ENCODE data around the gene CAMK2D. TPM values are rescaled to one million over a fixed set of nuclear protein-coding genes. Genes with fewer than 3 reads are reported as not detected.

Gene CAMK2D
- total RNA-seq, 1 donor from 2014 or later: 46.1 TPM

GRCh38 chr4:113627321-113627720 lies 134.2 kb downstream of the CAMK2D start:
- Histone ChIP-seq H3K9me3 (no peaks in the 10 kb centered on the region), H3K4me1 (no peaks in the 10 kb centered on the region), H3K36me3 (no peaks in the 10 kb centered on the region), H3K27ac (no peak overlapping the region), H3K4me3 (no peak overlapping the region), H3K27me3 (no peaks in the 10 kb centered on the region)
- intact Hi-C loops (cut with DNase I): no loop called here
- ATAC-seq (no peak), DNase-seq (no peak)
- TF ChIP-seq CTCF (IDR thresholded peaks at IDR 0.05): no peak

GRCh38 chr4:113625902-113626301 lies 135.6 kb downstream of the CAMK2D start:
- intact Hi-C loops (cut with DNase I): no loop called here
- DNase-seq (no peak), ATAC-seq (no peak)
- H3K27ac ChIP-seq: no peak overlapping the region
- no peaks in the 10 kb centered on the region for H3K36me3 ChIP-seq
- no peaks in the 10 kb centered on the region for H3K27me3 ChIP-seq
- no peak overlapping the region for H3K4me3 ChIP-seq
- no peaks in the 10 kb centered on the region for H3K9me3 ChIP-seq
- TF ChIP-seq CTCF (IDR thresholded peaks at IDR 0.05): no peak
- H3K4me1 ChIP-seq: no peaks in the 10 kb centered on the region

GRCh38 chr4:113623274-113623894 lies 138.2 kb downstream of the CAMK2D start:
- no peak for ATAC-seq
- Histone ChIP-seq H3K9me3 (no peaks in the 10 kb centered on the region), H3K4me3 (no peak overlapping the region), H3K27ac (no peak overlapping the region), H3K4me1 (peaks cover 2% of the 10 kb centered on the region), H3K27me3 (no peaks in the 10 kb centered on the region), H3K36me3 (no peaks in the 10 kb centered on the region)
- no peak for DNase-seq
- intact Hi-C loops (cut with DNase I): no loop called here
- TF ChIP-seq CTCF (IDR thresholded peaks at IDR 0.05): no peak

- no peaks in the 10 kb centered on the region for H3K9me3 ChIP-seq
- no peaks in the 10 kb centered on the region for H3K36me3 ChIP-seq
- no peak for TF ChIP-seq CTCF (IDR thresholded peaks at IDR 0.05)
- H3K27me3 ChIP-seq: no peaks in the 10 kb centered on the region
- no peak overlapping the region for H3K27ac ChIP-seq
- ATAC-seq (no peak), DNase-seq (no peak)
- intact Hi-C loops (cut with DNase I): no loop called here
- no peak overlapping the region for H3K4me3 ChIP-seq
- H3K4me1 ChIP-seq: peaks cover 11% of the 10 kb centered on the region
Measured at GRCh38 chr4:113621633-113622032, 139.9 kb downstream of the CAMK2D start.

- H3K36me3 ChIP-seq: no peaks in the 10 kb centered on the region
- no peaks in the 10 kb centered on the region for H3K27me3 ChIP-seq
- ATAC-seq (no peak), DNase-seq (no peak)
- TF ChIP-seq CTCF (IDR thresholded peaks at IDR 0.05): no peak
- H3K4me3 ChIP-seq: no peak overlapping the region
- peaks cover 16% of the 10 kb centered on the region for H3K4me1 ChIP-seq
- H3K27ac ChIP-seq: no peak overlapping the region
- H3K9me3 ChIP-seq: no peaks in the 10 kb centered on the region
- intact Hi-C loops (cut with DNase I): no loop called here
Measured at GRCh38 chr4:113620032-113620431, 141.5 kb downstream of the CAMK2D start.

- H3K36me3 ChIP-seq: no peaks in the 10 kb centered on the region
- intact Hi-C loops (cut with DNase I): no loop called here
- ATAC-seq (no peak), DNase-seq (no peak)
- no peak overlapping the region for H3K27ac ChIP-seq
- H3K9me3 ChIP-seq: no peaks in the 10 kb centered on the region
- TF ChIP-seq CTCF (IDR thresholded peaks at IDR 0.05): no peak
- no peak overlapping the region for H3K4me3 ChIP-seq
- H3K4me1 ChIP-seq: peaks cover 16% of the 10 kb centered on the region
- H3K27me3 ChIP-seq: no peaks in the 10 kb centered on the region
Measured at GRCh38 chr4:113619526-113619925, 142.0 kb downstream of the CAMK2D start.
